IMR-90 (cell line): ENCODE data around the gene LINGO4. TPM values are rescaled to one million over a fixed set of nuclear protein-coding genes. Genes with fewer than 3 reads are reported as not detected.

Experiments used
- ATAC-seq: fragments of 200-7000 bp; cut with Tn5 transposase; 2 replicates; pipeline ENCODE4 v1.9.1; 2020; ENCODE audit warnings: low read depth, mild to moderate bottlenecking, moderate library complexity
- BruUV-seq: library from RNA; stranded (reverse); fragments of 400-500 nt; replicated peaks from 2 replicates; lab custom pipeline; 2021; lab: Mats Ljungman, UMichigan
- CTCF ChIA-PET: fragments of 300-600 bp; formaldehyde crosslinking; extraction: SDS; loops from one replicate; lab custom pipeline; 2021; ENCODE audit warnings: antibody characterized with exemption; lab: Yijun Ruan, JAX
- POLR2A ChIA-PET: fragments of 300-600 bp; sonication (Branson Sonifier 250); formaldehyde crosslinking; loops from one replicate; lab custom pipeline; 2022; ENCODE audit warnings: antibody characterized with exemption; ENCODE audit not compliant: unreplicated experiment; lab: Charles Lee
- DNase-seq: peaks from one replicate; pipeline ENCODE4 v3.0.0; 2013
- H2AFZ ChIP-seq: replicated peaks from 2 replicates; pipeline ENCODE3; 2013; ENCODE audit warnings: low read length, mild to moderate bottlenecking; ENCODE audit not compliant: poor library complexity
- H2AK5ac ChIP-seq: 2 replicates; pipeline ENCODE4 v1.6.1; 2013; ENCODE audit warnings: low read depth, low read length, inconsistent platforms
- H2AK9ac ChIP-seq: replicated peaks from 2 replicates; pipeline ENCODE3; 2013; ENCODE audit warnings: mild to moderate bottlenecking, low read depth, low read length, moderate library complexity; ENCODE audit not compliant: poor library complexity
- H2BK120ac ChIP-seq: 2 replicates; pipeline ENCODE4 v1.6.1; 2013; ENCODE audit warnings: low read depth, low read length, inconsistent platforms
- H2BK15ac ChIP-seq: 3 replicates; pipeline ENCODE4 v1.6.1; 2013; ENCODE audit warnings: low read depth, low read length, inconsistent platforms
- H2BK20ac ChIP-seq: 2 replicates; pipeline ENCODE4 v1.6.1; 2013; ENCODE audit warnings: low read depth, mild to moderate bottlenecking, inconsistent platforms, low read length, moderate library complexity
- H2BK5ac ChIP-seq: 2 replicates; pipeline ENCODE4 v1.6.1; 2013; ENCODE audit warnings: mild to moderate bottlenecking, low read depth, low read length, inconsistent platforms; ENCODE audit not compliant: poor library complexity, severe bottlenecking
- H3K14ac ChIP-seq: replicated peaks from 2 replicates; pipeline ENCODE4 v1.6.1; 2013; ENCODE audit warnings: low read depth, low read length, inconsistent platforms
- H3K18ac ChIP-seq: 2 replicates; pipeline ENCODE4 v1.6.1; 2013; ENCODE audit warnings: low read depth, low read length, control low read depth
- H3K23ac ChIP-seq: 2 replicates; pipeline ENCODE4 v1.6.1; 2013; ENCODE audit warnings: low read depth, low read length, inconsistent platforms
- H3K27ac ChIP-seq: 2 replicates; pipeline ENCODE4 v1.5.1; 2013; ENCODE audit warnings: mild to moderate bottlenecking, control low read depth, low read length; ENCODE audit not compliant: insufficient read depth
- H3K27me3 ChIP-seq: 2 replicates; pipeline ENCODE4 v1.6.1; 2013; ENCODE audit warnings: low read length; ENCODE audit not compliant: control insufficient read depth, insufficient read depth
- H3K36me3 ChIP-seq: 2 replicates; pipeline ENCODE4 v1.6.1; 2013; ENCODE audit warnings: low read length, mixed read lengths; ENCODE audit not compliant: control insufficient read depth, insufficient read depth
- H3K4ac ChIP-seq: 2 replicates; pipeline ENCODE4 v1.6.1; 2013; ENCODE audit warnings: low read depth, low read length, inconsistent platforms
- H3K4me1 ChIP-seq: 2 replicates; pipeline ENCODE4 v1.6.1; 2013; ENCODE audit warnings: low read length, mixed read lengths; ENCODE audit not compliant: control insufficient read depth, insufficient read depth
- H3K4me2 ChIP-seq: 2 replicates; pipeline ENCODE4 v1.6.1; 2013; ENCODE audit warnings: low read depth, mild to moderate bottlenecking, control low read depth, low read length, moderate library complexity
- H3K4me3 ChIP-seq: 2 replicates; pipeline ENCODE4 v1.5.1; 2013; ENCODE audit warnings: low read depth, mild to moderate bottlenecking, control low read depth, low read length, moderate library complexity; ENCODE audit not compliant: insufficient read depth
- H3K56ac ChIP-seq: 2 replicates; pipeline ENCODE4 v1.6.1; 2013; ENCODE audit warnings: low read length, inconsistent platforms; ENCODE audit not compliant: insufficient read depth; ENCODE audit errors: extremely low read depth
- H3K79me1 ChIP-seq, 2 experiments: 2 replicates each; pipeline ENCODE4 v1.6.1; 2013; ENCODE audit warnings: low read length in 2 of 2, inconsistent platforms in 1 of 2, low read depth in 1 of 2
- H3K9ac ChIP-seq: 2 replicates; pipeline ENCODE4 v1.6.1; 2013; ENCODE audit warnings: low read depth, low read length, control low read depth
- H3K9me1 ChIP-seq: 2 replicates; pipeline ENCODE4 v1.6.1; 2013; ENCODE audit warnings: low read length, inconsistent platforms; ENCODE audit not compliant: insufficient read depth
- H3K9me3 ChIP-seq: 2 replicates; pipeline ENCODE4 v1.6.1; 2013; ENCODE audit warnings: low read length; ENCODE audit not compliant: control insufficient read depth, insufficient read depth
- H4K20me1 ChIP-seq: 2 replicates; pipeline ENCODE4 v1.6.1; 2013; ENCODE audit warnings: low read length, inconsistent platforms; ENCODE audit not compliant: insufficient read depth
- H4K5ac ChIP-seq: 2 replicates; pipeline ENCODE4 v1.6.1; 2013; ENCODE audit warnings: mild to moderate bottlenecking, low read depth, low read length, control low read depth
- H4K8ac ChIP-seq, 2 experiments: 2 replicates each; pipeline ENCODE4 v1.6.1; 2013; ENCODE audit warnings: low read depth in 2 of 2, low read length in 2 of 2, control low read depth in 1 of 2, inconsistent platforms in 1 of 2
- H4K91ac ChIP-seq: 2 replicates; pipeline ENCODE4 v1.6.1; 2013; ENCODE audit warnings: low read depth, low read length, inconsistent platforms; ENCODE audit not compliant: insufficient read depth
- FOS ChIP-seq: fragments of 150-350 bp; IDR thresholded peaks from 2 replicates; pipeline ENCODE4 v1.6.1; 2016; ENCODE audit warnings: low read depth, low read length
- MAZ ChIP-seq: IDR thresholded peaks from 2 replicates; pipeline ENCODE4 v1.6.1; 2012; ENCODE audit warnings: low read depth, mild to moderate bottlenecking, low read length, improper control_type of control experiment, moderate library complexity, borderline replicate concordance
- WGBS, 2 experiments: methylation state at CpG; one replicate each; pipeline versions ENCODE4 v1.1.5 to v1.1.7; 2013; ENCODE audit warnings: missing lambda C conversion rate in 2 of 2; ENCODE audit not compliant: insufficient read length in 1 of 2; ENCODE audit errors: extremely low coverage in 2 of 2; 5-methylcytosine and 5-hydroxymethylcytosine counted together
- dilution Hi-C: fragments of 300-500 bp; cut with HindIII; formaldehyde crosslinking; loops from one replicate; pipeline ENCODE4 v1.14.3; 2018; ENCODE audit warnings: low sequenced_read_pairs; ENCODE audit not compliant: unreplicated experiment
- in situ Hi-C: fragments of 300-500 bp; cut with MboI; formaldehyde crosslinking; loops from 3 replicates; pipeline ENCODE4 v1.14.3; 2019; ENCODE audit warnings: low sequenced_read_pairs, inconsistent platforms, mixed read lengths
- intact Hi-C: fragments of 100-400 bp; cut with micrococcal nuclease; formaldehyde crosslinking; loops from 2 replicates; pipeline ENCODE4 v1.10.0; 2022
- polyA plus RNA-seq, 3 experiments: library from polyadenylated mRNA; depleted of rRNA; stranded (reverse); fragments of >200 nt; gene quantifications; 2 replicates each; pipeline ENCODE4 v1.2.3, GENCODE V29; 2012; ENCODE audit warnings: low replicate concordance in 1 of 3
- total RNA-seq: library from RNA; depleted of rRNA; stranded (reverse); fragments of >200 nt; gene quantifications from 2 replicates; pipeline ENCODE4 v1.2.3, GENCODE V29; 2012

The LINGO4 gene
- total and polyA plus RNA-seq, 2 of the 4 experiments (the other 2 are of a cell fraction), result not detected

- Histone ChIP-seq H2BK20ac (no peak overlapping the region), H3K27ac (no peak overlapping the region), H3K14ac (no peak overlapping the region), H4K91ac (no peak overlapping the region), H3K18ac (no peak overlapping the region), H4K8ac (no peak overlapping the region), H3K36me3 (no peaks in the 10 kb centered on the region), H2AFZ (no peak overlapping the region), H3K4me1 (no peaks in the 10 kb centered on the region), H3K23ac (no peak overlapping the region), H3K9ac (no peak overlapping the region), H2BK120ac (no peak overlapping the region), H2AK9ac (no peak overlapping the region), H3K4me2 (no peak overlapping the region), H3K79me1 (no peaks in the 10 kb centered on the region), H3K27me3 (peaks cover 86% of the 10 kb centered on the region), H4K20me1 (no peaks in the 10 kb centered on the region), H2BK5ac (no peak overlapping the region), H3K9me3 (no peaks in the 10 kb centered on the region), H2BK15ac (no peak overlapping the region), H3K4ac (no peak overlapping the region), H2AK5ac (no peak overlapping the region), H3K4me3 (no peak overlapping the region), H3K56ac (no peak overlapping the region), H4K5ac (no peak overlapping the region), H3K9me1 (no peaks in the 10 kb centered on the region)
- DNase-seq (no peak), ATAC-seq (no peak)
- TF ChIP-seq MAZ, result no peak
- no peak for TF ChIP-seq FOS
- 83% methylated on average over 1 of the region's 7 CpGs; no CpG with 5 or more reads in 1 of the 2 experiments for WGBS, 2 experiments
- CTCF ChIA-PET, result no interaction called here
- dilution Hi-C loops, result no loop called here
- intact Hi-C loops, result no loop called here
- no TSS peak for BruUV-seq
- in situ Hi-C loops, result no loop called here
- POLR2A ChIA-PET, result no interaction called here
Measured at GRCh38 chr1:151801846-151802245, 3.4 kb downstream of the LINGO4 start.
